Measurements from ENCODE around the gene PLCB2. TPM values are rescaled to one million over a fixed set of nuclear protein-coding genes. Genes with fewer than 3 reads are reported as not detected.

PLCB2 gene
- total RNA-seq, 1 donor from 2014 or later, result under 0.01 TPM

DNA sequence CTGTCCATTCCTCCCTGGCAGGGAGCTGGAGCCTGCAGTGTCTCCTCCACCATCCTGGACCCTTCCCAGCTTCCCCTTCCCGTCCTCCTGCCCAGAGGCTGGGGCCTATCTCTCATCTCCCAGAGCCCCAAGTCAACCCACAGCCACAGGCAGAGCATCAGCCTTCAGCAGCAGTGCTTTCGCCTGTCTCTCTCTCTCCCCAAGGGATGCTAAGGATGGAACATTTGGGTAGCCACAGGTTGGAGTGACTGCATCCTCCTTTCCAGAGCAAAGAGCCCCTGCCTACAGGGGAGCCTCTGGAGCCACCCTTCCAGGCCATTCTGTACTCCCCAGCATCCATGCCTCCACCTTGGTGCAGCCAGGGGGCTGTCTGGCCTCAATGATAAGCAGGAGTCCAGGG is 4.2 kb downstream of the PLCB2 start:
- no peak for DNase-seq

DNA sequence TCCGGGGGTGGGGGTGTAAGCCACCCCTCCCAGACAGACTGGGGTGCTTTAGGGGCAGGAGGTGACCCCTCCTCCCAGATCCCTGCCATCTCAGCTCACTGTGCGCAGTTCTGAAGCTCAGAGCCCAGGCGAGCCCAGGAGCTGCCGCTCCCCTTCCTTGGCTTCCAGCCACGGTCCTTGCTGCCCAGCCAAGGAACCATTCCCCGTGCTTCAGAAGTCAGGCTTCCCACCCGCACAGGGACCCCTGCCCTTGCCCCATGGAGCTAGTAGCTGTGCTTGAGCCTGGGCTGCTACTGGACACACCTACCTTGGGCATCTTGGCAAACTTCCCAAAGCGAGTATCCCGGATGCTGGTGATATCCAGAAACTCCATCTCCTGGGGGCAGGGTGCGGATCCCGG is 4.8 kb downstream of the PLCB2 start:
- DNase-seq, result no peak

DNA sequence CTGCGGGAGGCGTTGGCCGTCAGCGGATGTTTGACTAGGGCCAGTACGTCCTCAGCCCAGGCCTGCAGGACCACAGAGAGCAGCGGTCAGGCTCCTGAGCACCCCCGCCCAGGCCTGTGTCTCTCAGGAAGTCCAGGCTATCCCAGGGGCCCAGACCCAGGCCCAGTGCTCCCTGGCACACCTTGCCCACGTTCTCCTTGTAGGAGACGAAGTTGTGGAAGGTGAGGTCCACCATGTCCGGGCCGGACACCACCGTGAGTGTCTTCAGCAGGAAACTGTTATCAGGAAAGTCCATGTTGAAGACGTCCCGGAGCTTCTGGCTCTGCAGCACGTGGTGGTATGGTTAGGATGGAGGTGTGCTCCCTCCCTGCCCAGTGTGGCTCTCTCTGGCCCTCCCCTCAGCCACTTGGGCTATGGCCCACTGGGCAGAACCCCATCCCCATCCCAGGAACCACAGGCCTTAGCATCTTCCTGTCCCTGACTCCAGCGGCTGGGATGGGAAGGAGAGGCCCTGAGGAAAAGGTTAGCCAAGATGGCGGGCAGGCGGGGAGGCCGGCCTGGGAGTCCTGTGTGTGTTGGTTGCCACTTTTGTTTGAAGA is 5.3 kb downstream of the PLCB2 start:
- DNase-seq, result no peak

DNA sequence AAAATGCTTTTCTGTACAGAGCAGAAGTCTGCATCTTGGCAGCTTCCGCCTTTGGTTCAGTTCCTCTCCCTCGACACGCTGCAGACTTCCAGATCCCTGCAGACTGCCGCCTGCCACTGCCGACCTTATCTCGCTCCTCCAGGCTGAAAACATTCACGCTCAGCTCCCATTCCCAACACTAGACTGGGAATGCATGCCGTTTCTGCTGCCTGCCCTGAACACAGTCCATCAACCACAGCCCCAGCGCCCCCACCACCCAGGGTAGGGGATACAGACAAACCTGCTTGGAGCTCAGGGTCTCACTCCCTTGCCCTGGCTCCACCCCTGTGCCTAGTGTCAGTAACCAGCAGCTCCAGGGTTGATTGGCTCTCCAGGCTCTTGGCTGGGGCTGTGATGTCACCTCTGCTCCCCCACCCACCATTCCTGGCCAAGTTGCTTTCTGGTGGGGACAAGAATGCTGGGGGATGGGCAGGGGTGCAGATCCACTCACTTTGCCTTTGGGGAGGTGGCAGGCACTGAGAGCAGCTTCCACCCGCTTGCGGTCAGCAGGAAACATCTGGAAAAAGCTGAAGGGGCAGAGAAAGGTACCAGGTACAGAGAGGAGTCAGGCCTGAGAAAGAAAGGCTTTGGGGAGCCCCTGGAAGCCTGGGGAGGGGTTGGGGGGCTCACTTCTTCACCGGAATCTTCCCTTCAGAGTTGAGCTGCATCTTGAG is 6.1 kb downstream of the PLCB2 start:
- DNase-seq, result no peak

DNA sequence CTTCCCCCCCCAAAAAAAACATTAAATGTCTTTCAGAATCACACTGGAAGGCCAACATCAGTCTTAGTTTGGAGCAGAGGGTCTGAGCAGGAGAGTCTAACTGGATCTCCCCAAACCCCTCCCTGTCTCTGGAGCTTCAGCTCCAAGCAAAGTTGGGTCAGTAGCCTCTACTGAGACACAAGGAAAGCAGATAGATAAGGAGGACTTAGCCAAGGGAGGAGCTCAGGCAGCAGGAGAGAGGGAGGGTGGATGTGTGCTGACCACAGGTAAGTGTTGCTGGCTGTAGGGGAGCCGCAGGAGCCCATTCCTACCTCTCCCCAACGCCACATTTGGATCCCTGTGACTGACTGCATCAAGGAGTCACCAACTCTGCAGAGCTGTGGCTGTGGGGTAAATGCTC is 7.0 kb downstream of the PLCB2 start:
- no peak for DNase-seq

DNA sequence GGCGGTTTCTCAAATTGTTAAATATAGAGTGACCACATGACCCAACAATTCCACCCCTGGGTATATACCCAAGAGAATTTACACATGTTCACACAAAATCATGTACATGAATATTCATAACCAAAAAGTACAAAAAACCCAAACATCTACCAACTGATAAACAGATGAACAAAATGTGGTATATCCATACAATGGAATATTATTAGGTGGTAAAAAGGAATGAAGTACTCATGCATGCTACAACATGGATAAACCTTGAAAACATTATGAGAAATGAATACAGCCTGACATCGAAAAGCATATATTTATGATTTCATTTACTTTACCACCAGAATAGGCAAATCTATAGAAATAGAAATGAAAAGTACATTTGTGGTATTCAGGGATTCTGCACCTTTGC is 7.4 kb downstream of the PLCB2 start:
- DNase-seq, result no peak

DNA sequence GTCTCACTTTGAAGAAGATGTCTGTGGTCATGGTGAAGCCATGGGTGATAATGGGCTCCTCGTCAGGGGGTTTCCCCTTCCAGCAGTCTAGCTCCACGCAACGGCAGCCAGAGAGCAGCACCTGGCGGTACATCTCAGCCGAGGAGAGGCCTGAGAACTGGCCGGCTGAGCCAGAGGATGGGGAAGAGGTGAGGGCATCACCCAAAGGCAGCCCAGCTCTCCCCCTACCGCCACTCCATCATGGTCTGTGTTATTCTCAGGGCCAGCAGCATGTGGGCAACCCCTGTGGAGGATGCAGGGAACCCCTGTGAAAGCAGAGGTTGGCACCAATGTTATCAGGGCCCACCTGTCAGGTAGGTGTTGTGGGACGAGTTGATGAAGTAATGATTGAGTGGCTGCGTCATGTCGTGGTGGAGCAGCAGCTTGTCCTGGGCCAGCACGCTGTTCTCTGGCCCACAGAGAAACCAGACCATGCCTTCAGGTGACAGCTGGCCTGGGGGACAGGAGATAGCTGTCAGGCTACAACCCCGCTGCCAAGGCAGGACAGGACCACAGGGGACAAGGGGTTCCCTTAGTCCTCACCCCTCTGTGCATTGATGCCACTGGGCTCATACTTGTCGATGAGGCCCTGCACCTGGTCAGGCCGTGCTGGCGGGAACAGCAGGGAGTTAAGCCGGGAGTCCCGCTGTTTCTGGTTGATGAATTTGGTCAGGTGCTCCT is 9.4 kb downstream of the PLCB2 start:
- no peak for DNase-seq

DNA sequence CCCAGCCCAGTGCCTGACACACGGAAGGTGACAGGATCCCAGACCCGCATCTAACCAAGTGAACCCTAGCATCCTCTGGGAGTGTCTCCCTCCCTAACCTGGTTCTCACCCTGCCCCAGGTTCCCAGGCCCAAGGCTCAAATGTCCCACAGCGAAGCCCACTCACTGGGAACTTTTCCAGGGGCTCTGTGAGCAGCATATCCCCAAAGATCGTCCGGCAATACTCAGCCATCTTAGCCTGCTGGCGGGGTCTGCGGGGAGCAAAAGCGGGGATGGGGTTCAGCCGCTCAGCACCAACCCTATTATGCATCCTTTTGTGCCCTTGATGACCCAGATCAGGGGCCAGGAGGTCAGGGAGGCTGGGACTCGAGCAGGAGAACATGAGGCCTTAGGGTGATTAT is 10.4 kb downstream of the PLCB2 start:
- no peak for DNase-seq

DNA sequence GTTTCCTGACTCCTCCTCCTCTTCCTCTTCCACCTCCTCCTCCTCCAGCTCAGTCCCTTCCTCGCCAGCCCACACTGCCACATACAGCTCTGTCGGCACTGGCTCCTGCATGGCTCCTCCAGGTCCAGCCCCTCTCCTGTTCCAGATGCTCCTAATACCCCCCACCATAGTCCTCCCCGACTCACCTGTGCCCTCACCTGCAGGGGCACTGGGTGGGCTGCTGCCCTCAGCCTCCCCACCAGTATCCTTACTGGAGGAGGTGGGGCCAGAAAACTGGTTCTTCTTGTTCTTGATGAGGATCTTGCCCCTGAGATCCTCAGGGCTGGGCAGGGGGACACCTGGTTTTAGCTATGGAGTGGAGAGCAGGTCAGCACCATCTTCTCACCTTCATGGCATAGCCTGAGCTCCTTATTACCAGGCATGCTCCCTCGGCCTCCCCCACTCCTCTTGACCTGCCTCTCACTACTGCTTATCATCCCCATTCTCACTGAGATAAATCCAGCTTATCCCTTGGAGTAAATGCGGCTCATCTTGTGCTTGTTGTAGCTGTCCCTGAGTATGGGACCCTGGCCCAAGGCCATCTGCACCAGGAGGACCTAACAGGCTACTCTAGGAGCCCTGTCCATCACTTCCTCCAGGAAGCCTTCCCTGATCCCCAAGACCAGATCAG is 11.0 kb downstream of the PLCB2 start:
- DNase-seq, result no peak

DNA sequence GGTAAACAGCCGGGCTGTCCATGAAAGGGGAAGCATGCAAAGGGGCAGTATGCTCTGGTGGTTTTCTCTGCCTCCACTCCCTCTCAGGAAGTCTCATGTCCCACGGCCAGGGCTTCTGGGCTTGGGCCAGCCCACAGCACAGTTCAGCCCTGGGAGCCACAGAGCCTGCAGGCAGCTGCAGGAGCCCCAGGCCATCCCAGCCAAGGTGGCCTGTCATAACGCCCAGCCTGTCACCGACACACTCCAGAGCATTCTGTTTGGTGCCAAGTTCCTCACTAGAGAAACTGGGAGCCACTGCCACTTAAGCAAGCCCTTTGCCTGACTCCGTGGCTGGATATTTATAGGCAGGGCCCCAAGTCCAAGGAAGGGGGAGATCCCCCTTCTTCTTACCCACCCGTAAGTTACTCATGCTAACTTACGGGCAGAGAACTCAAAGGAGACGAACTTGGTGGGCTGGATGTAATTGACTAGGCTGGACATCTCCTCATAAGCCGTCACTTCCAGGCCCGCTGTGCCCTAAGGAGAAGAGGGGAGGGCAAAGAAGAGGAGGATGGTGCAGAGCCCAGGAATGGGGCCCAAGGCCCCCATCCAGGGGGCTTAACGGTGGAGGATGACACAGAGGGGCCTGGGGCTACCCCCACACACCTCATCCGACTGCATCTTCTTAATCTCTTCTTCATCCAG is 11.7 kb downstream of the PLCB2 start:
- DNase-seq, result no peak

DNA sequence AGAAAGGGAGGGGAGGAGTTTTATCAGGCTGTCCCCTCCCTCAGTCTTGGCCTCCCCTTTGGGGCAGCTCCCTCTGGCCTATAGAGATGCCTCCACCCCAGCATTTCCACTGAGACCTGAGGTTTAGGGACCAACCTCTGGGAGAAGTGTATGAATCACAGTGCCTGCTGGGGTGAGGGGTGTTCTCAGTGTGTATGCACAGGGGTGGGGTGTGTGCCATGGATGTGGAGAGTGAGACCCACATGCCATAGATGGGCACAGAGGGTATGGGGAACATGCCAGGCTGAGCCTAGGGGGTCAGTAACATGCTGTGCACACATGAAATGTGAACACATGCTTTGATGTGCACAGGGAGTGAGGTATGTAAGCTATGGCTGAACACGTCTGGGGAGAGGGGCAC is 12.4 kb downstream of the PLCB2 start:
- no peak for DNase-seq

DNA sequence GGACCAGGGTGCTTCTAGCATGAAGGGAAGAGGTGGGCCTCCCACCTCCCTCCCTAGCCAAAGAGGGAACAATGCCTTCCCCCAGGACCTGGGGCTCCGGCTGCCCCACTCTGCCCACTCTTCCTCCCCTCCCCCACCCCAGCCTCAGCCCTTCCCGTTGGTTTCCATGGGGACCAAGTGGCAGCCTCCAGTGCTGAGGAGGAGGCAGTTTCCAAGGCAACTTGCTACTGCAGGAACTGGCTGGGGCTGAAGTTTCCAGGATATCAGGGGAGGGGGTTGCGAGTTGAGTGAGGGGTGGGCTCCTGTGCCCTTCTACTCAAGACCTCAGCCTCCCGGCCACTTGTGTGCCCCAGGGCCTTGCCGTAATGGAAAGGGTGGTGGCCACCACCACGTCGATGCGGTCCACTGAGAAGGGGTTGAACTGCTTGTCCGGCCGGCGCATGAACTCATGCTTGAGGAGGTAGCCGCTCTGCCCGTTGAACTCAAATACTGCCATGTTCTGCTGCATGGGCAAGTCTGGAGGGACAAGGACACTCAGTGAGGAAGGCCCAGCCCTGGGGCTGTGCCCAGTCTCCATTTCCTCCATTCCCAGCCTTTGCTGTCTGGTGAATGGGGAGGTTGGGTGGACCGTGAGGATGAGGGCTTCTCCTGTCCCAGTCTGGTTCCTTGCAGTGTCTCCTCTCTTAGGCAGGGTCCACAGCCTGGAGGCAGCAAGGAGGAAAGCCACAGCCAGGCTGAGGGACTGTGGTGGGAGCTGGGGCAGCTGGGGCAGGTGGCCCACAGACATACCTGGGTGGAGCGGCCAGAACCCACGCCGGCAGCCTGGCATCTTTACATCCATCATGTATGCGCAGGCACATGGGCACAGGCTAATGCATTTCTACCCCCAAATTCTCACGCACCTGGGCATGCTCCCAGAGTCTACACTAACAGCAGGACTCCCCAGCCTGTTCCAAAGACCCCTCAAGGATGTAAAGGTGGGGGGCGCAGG is 13.5 kb downstream of the PLCB2 start:
- DNase-seq, result no peak

DNA sequence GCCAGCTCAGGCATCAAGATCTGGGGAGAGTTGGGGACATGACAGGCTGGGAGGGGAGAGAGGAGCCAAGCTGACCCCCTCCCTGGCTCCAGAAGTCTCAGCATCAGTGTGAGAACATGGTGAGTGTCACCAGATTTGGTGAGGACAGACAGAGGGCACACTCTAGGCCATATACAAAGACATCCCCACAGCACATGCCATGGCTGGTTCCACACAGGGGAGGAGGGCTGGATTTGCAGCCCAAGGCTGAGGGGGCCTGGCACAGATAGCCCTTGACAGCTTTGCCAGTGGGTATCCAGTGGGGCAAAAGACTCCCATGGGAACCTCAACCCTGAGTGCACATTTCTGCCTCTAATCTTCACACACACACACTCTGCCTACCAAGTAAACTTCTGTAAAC is 14.7 kb downstream of the PLCB2 start:
- DNase-seq, result no peak

DNA sequence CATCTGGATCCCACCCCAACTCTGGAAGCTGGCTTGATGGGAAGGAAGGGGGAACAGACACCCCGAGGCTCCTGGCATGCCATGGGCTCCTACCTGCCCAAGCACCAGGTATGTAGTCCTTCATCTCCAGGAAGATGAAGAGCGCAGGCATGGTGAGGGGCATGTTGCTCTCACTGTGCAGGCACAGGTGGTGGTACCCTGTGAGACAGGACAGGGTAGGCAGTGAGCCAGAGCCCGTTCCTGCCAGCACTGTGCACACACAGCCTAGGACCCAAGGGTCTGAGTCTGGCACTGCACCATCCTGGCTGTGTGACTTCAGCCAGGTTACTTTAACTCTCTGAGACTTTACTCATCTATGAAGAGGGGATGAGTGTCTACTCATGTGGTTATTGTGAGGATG is 15.5 kb downstream of the PLCB2 start:
- DNase-seq, result no peak

DNA sequence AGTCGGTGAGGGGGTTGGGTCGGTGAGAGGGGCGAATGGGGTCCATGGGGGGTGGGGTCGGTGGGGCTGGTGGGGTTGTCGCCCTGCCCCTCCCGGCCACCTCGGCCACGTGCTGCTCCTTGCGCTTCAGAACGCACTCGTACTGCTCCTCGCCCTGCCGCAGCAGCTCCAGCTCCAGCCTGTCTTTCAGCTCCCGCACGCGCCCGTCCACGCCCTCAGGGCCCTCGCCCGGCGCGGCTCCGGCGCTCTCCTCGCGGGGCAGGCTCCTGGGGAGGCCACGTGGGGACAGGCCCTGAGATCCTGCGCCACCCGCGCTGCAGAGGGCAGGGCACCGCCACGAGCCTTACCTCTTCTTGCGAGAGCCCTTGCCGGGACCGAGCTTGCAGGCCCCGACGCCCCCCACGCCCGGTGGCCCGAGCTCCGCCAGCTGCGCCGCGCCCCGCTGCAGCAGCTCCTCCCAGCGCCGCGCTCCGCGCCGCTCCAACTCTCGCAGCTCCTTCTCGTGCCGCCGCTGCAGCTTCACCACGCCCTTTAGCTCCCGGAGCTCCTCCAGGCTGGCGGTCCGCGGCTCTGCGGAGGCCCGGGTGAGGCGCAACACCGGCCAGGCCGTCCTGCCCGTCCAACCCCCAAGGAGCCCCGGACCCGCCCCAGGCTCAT is 16.7 kb downstream of the PLCB2 start:
- peak; percentile 65 for DNase-seq

DNA sequence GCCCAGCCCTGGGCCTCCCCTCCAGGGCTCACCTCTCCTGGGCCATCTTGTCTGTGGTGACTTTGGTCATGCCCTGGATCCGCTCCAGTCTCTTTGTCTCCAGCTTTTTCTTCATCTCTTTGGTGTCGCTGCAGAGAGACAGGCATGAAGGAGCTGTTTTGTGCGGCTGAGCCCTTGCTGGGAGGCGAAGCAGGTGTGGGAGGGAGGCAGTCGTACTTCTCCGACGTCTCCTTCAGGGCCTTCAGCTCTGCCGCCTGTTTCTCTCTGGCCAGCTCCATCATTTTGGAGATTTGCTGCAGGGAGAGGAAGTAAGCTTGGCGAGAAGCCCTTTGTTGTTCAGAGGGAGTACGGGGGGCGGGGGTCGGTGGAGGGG is 17.2 kb downstream of the PLCB2 start:
- DNase-seq, result no peak

DNA sequence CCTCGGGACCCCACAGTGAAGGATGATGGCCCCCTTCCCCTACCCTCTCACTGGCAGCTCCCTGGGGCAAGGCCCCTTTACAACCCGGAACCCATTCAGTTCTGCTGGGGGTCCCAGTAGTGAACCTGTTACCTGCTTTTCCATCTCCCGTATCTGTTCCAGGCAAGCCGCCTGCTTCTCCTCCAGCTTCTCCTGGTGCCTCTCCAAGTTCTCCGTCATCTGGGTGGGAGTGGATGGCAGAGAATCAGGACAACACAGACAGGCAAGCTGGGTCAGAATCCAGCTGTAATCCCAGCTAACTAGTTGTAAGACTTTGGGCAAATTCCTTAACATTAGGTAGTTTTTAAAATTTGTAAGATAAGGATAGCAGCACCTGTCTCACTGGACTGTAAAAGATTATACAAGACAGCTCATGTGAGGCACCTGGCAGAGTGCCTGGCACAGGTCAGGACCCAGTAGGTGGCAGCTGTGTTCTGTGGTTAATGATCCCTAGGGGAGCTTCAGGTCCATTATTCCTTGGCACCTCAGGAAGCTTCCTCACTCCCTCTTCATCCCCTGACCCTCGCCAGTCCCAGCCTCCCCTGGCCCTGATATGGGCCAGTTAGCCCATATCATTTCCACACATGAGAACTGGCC is 18.5 kb downstream of the PLCB2 start:
- no peak for DNase-seq

DNA sequence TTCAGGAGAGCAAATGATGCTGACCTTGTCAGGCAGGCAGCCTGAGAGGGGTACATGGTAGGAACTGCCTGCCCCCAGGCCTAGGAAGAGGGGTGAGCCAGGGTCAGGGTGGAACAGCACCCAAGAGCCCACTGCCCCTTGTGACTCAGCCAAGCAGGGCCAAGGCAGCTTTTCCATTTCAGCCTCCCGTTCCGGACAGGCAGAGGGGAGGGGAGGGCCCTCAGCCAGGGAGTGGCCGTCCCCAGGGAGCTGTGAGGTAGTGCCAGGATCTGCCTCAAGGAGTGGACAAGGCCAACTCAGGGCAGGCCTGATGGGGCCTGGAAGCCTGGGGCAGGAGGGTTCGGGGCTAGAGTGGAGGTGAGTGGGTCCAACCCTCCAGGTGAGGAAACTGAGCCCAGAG is 19.8 kb downstream of the PLCB2 start:
- no peak for DNase-seq

DNA sequence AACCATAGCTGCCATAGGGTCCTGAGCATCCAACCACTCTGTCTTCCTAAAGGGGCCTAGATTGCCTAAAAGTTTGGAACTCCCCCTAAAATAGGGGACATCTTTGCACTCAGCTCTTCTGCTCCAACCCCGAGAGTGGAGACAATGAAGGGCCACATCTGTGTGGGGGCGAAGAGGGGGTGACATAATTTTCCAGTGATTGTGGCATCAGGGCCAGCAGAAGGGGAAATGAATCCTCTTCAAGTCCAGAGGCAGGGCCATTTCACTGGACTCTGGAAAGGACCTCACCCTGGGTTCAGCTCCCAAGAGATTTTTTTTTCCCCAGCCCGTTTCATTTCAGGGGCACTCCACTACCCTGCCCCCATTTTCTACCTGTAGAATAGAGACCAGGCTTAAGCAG is 20.2 kb downstream of the PLCB2 start:
- no peak for DNase-seq

DNA sequence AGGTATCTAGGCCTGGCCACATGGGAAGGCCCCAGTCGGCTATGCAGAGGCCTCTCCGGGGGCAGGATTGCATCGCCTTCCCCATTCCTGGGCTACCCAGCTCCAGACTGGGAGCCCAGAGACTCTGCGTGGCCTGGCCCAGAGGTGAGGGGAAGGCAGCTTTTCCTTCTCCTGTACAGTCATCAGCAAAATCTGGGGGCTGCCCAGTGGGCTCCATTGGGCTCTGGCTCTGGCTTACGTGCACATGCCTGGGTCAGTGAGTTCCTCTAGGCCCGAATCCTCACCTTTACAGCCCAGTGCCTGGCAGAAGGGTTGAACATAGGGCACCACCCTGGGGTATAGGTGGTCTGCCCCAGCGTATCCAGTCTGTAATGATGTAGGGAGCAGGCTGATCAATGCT is 20.9 kb downstream of the PLCB2 start:
- DNase-seq, result no peak

DNA sequence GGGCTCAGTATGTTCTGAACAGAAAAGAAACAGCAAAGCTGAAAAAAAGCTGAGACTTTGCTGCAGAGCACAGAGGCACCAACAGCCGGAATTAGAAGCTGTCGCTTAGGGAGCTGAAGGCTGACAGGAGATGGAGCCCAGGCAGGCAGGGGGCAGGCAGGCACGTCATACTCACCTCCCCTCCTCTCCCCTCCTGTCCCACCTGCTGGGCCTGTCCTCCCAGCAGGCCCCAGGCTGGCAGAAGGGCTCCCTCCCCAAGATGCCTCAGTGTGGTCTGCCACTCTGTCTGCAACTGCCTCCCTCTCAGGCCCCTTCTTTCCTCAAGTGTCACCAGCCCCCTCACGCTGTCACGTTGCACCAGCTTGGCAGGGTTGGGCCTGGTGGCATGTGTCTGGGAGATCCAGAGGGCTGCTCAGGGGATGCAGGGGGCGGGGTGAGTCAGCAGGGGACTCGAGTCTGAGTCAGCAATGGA is 21.6 kb downstream of the PLCB2 start:
- no peak for DNase-seq
